Stimulated activated CD4-positive, alpha-beta T cell treated with anti-CD3 and anti-CD28 coated beads, Interleukin-15, amount 100 ng/mL, for 48 hours (primary cell): ENCODE results near the gene ANKRD24.
"Not testable (repeated sequence)": the region's sequence is repeated elsewhere in the genome, so short reads cannot be mapped to it uniquely, and the experiment has no call there.

Experiments used
- DNase-seq, 2 donors: peaks; one replicate each; pipeline ENCODE4 v3.0.0-alpha.2; 2020; ENCODE audit warnings: low read depth in 2 of 2

ANKRD24 gene

DNA sequence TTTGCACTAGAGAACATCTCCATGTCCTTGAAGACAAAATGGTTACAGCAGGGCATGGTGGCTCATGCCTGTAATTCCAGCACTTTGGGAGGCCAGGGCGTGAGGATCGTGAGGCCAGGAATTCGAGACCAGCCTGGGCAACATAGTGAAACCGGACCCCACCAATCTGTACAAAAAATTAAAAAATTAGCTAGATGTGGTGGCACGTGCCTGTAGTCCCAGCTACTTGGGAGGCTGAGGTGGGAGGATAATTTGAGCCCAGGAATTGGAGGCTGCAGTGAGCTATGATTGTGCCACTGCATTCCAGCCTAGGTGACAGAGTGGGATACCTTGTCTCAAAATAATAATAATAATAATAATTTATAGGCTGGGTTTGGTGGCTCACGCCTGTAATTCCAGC is 47.7 kb downstream of the ANKRD24 start:
- DNase-seq = not testable (repeated sequence)

DNA sequence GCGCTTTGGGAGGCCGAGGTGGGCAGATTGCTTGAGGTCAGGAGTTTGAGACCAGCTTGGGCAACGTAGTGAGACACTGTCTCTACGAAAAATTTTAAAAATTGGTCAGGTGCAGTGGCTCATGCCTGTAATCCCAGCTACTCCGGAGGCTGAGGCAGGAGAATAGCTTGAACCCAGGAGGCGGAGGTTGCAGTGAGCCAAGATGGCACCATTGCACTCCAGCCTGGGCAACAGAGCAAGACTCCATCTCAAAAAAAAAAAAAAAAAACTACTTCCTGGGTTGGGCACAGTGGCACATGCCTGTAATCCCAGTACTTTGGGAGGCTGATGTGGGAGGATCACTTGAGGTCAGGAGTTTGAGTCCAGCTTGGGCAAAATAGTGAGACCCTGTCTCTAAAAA is 49.0 kb downstream of the ANKRD24 start:
- not testable (repeated sequence) for DNase-seq

DNA sequence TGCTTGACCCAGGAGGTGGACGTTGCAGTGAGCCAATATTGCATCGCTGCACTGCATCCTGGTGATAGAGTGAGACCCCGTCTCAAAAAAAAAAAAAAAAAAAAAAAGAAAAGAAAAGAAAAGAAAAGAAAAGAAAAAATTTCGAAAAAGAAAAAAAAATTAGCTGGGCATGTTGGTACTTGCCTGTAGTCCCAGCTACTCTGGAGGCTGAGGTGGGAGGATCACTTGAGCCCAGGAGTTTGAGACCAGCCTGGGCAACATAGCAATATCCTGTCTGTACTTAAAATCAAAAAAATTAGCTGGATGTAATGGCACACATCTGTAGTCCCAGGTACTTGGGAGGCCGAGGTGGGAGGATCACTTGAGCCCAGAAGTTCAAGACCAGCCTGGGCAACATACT is 49.6 kb downstream of the ANKRD24 start:
- not testable (repeated sequence) for DNase-seq

DNA sequence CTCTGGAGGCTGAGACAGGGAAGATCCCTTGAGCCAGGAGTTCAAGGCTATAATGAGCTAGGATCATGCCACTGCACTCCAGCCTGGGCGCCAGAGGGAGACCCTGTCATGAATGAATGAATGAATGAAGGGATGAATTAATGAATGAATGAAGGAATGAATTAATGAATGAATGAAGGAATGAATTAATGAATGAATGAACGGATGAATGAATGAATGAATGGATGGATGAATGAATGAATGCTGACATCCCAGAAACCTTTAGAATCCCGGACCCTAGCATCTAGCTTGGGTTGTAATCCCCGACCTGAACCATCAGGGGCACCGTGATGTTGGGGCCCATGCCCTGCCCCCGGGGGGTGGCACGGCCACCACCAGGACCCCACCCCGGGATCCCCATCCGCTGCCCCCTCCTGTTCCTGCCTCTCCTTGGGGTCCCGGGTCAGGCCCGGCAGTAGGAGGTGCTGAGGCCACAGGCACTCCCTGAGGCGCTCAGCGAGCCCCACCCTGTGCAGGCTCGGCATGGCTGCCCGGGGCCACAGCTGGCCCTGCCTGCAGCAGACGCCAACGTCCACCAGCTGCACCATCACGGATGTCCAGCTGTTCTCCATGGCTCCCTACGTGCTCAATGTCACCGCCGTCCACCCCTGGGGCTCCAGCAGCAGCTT is 50.3 kb downstream of the ANKRD24 start:
- DNase-seq = no peak

DNA sequence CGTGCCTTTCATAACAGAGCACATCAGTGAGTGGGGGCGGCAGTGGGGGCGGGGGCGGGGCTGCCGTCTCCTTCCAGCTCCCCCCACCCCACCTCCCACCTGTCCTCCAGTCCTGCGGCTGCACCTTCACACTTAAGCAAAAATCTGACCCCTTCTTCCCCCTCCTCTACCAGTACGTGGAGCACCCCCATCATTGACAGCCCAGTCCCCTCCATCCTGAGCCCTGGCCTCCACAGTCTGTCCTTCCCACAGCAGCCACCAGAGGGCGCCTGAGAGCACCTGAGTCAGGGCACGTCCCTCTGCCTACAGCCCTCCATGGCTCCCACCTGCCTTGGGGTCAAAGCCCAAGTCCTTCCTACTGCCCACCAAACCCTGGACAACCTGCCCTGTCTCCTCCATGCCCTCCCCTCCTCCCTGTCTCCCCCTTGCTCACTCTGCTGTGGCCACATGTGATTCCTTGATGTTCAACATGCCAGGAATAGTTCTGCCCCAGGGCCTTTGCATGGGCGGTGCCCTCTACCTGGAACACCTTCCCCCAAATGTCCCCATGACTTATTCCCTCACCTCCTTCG is 50.9 kb downstream of the ANKRD24 start:
- DNase-seq = peak; percentile 58 to 74

DNA sequence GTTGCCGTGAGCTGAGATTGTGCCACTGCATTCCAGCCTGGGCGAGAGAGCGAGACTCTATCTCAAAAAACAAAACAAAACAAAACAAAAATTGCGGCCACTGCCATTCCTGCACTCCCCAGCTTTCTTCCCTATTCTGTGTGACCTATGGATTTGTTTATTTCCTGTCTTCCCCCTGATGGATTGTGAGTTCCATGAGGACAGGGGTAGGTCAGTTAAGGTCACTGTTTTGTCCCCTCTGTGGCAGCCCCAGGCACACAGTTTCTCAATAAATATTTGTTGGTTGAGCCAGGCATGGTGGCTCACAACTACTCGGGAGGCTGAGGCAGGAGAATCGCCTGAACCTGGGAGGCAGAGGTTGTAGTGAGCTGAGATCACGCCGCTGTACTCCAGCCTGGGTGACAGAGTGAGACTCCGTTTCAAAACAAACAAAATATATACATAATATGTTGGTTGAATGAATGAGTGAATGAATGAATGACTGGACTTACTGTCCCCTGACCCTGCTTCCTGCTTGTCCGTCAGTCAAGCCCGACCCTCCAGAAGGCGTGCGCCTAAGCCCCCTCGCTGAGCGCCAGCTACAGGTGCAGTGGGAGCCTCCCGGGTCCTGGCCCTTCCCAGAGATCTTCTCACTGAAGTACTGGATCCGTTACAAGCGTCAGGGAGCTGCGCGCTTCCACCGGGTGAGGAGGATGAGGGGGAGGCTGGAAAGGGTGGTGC is 51.8 kb downstream of the ANKRD24 start:
- no peak for DNase-seq

DNA sequence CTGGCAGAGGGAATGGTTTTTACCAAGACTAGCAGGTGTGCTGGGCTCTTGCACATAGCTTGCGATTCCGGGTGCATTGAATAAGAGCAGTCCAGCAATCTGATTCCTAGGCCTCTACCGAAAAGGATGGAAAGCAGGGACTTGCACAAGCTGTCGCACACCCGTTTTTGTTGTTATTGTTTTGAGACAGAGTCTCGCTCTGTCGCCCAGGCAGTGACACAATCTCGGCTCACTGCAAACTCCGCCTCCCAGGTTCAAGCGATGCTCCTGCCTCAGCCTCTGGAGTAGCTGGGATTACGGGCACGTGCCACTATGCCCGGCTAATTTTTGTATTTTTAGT is 52.3 kb downstream of the ANKRD24 start:
- no peak for DNase-seq

DNA sequence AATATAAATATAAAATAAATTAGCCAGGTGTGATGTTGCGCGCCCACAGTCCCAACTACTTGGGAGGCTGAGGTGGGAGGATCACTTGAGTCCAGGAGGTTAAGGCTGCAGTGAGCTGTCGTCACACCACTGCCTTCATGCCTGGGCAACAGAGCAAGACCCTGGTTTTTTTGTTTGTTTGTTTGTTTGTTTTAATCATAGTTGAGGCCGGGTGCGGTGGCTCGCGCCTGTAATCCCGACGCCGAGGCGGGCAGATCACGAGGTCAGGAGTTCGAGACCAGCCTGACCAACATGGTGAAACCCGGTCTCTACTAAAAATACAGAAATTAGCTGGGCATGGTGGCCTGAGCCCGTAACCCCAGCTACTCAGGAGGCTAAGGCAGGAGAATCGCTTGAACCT is 55.0 kb downstream of the ANKRD24 start:
- DNase-seq = not testable (repeated sequence)

DNA sequence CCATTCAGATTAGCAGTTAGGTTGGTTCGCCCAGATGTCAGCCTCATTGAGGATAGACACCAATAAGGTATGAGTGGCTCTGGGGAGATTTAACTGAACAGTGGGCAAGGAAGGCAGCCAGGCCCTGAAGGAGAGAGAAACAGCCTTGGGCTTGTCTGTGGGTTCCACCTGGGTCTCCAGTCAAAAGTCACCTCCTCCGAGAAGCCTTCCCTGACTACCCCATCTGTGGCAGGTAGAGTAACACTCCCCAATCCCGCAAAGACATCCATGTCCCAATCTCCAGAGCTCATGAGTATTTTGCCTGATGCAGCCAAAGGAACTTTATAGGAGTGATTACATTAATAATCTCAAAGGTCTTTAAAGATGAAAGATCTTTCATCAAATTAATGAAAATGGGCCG is 56.3 kb downstream of the ANKRD24 start:
- DNase-seq = no peak

DNA sequence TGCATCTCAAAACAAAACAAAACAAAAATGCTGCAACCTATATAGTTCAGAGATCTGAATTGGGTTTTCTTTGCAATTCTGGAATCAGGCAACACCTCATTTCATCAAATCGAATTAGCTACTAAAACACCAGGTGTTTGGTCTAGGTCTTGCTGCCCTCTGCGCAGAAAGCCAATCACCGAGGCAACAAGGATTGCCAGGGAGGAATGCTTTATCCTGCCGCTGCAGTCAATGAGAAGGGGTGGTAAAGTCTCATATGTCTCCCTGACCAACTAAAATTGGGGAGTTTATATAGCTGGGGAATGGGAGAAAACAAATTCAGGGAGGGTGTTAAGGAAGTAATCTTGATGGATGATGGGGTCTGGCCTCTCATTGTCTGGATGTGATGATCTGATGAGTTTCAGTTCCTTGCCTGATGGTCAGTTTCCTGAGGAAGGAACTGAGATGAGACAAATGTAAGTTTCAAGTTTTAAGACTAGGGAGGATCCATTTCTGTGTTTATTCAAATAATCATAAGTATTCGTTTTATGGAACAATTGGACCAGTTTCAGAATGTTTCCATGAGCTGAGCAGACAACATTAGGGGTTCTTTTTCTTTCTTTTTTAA is 59.4 kb downstream of the ANKRD24 start:
- DNase-seq = no peak

DNA sequence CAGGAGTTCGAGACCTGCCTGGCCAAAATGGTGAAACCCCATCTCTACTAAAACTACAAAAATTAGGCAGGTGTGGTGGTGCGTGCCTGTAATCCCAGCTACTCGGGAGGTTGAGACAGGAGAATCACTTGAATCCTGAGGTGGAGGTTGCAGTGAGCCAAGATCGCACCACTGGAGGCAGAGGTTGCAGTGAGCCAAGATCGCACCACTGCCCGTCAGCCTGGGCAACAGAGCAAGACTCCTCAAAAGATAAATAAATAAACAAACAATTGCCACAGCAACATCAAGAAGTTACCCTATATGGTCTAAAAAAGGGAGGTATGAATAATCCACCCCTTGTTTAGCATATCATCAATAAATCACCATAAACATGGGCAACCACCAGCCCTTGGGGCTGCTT is 63.4 kb downstream of the ANKRD24 start:
- DNase-seq = not testable (repeated sequence)

DNA sequence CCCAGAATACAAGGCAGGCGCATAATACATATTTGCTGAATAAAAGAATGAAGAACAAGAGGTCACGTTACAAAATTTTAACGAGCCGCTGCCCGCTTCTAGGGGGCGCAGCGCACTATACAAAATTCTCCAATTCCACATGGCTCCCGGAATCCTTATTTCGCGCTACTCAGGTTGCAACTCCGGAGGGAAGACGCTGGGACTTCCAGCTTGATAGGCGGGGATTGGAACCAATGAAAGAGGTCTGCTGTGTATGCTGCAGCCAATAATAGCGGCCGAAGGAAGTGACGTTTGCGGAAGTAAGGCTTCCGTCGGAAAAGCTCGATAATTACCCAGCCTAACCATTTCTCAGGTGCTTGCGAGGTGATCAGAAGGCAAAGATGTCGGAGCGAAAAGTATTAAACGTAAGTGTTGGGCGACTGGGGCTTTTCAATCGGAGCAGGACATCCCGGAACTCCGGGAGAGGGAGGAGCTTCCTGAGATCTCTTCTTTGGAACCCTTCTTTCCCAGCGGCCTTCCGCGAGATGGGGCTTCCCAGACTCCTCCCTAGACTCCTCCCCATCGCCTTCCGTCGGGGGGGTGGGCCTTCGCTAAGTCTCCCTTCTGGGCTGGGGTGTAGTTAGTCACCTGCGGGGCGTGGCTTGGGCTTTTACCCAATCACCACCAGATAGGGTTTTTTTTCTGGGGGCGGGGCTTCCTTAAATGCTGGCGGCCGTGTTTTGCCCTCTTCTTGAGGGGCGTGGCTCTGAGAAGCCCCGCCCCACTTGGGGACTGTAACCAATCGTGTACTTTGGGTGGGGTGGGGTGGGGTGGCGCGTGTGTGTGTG is 64.5 kb downstream of the ANKRD24 start, which contains the start of gene YJU2:
Gene YJU2 (plus strand): TSS at position 314 of the 827 bp plus-strand sequence. CDS start 67 bp downstream, at position 381.
- peak; percentile 98 to 99 for DNase-seq

DNA sequence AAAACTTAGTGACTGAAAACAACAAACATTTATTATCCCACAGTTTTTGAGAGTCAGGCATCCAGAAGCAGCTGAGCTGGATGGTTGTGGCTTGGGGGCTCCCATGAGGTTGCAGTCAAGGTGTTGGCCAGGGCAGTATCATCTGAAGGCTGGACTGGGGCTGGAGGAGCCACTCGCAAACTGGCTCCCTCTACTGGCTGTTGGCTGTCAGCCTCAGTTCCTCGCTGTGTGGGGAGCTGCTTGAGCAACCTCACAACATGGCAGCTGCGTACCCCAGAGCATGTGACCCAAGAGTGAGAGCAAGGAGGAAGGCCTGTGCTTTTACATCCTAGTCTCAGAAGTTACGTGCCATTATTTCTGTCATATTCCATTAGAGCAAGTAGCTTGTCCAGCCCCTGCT is 74.1 kb downstream of the ANKRD24 start:
- DNase-seq = no peak

DNA sequence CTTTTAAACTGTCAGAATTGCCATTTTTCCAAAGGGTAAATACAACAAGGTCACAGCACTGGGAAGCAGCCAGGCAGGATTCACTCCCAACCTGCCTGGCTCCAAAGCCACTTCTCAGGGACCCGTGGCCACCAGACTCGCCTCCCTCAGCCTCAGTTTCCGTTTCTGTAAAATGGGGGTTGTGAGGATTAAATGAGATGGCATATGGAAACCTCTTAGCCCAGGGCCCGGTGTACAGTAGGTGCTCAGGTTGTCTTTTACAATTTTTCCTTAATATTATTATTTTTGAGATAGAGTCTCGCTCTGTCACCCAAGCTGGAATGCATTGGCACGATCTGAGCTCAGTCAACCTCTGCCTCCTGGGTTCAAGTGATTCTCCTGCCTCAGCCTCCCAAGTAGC is 74.5 kb downstream of the ANKRD24 start:
- no peak for DNase-seq

DNA sequence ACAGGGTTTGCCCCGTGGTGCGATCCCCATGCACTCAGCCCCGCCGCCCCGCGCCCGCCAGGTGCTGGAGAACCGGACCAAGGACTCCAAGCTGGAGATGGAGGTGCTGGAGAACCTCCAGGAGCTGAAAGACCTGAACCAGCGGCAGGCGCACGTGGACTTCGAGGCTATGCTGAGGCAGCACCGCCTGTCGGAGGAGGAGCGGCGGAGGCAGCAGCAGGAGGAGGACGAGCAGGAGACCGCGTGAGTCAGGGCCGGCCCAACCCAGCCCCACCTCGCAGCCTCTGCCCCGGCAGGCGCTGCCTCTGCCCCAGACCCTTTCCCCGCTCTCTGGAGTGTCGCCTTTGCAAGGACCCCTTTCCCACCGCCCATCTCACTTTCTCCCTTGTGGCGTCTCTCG is 75.7 kb downstream of the ANKRD24 start:
- DNase-seq = no peak

DNA sequence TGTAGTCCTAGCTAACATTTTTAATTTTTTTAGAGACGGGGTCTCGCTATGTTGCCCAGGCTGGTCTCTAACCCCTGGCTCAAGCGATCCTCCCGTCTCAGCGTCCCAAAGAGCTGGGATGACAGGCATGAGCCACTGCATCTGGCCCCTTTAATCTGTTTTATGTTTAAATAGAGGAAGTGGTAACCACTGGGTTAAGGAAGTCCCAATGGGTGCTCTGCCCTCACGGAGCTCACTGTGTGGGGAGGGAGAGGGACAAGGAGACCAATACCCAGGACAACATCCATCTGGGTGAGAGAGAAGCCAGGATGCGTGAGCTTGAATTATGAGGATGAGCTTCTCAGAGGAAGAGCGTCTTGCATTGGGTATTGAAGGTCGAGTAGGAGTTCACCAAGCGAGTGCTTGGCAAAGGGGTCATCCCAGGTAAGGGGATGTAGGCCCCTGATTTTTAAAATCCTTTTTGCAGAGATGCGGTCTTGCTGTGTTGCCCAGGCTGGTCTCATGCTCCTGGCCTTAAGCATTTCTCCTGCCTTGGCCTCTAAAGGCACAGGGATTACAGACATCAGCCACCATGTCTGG is 78.2 kb downstream of the ANKRD24 start:
- no peak for DNase-seq

DNA sequence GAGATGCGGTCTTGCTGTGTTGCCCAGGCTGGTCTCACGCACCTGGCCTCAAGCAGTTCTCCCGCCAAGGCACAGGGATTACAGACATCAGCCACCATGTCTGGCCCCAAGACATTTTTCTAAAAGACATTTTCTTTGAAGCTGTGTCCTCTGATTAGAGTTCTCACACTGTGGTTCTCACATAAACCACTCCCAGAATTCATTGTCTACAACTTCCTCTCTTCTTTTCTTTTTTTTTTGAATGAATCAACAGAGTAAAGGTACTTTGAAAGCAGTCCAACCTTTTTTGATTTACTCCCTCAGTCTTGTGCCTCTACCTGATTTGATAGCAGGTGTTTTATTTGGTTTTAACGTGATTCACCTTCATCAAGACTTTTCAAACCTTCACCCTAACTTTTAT is 82.3 kb downstream of the ANKRD24 start:
- no peak for DNase-seq

DNA sequence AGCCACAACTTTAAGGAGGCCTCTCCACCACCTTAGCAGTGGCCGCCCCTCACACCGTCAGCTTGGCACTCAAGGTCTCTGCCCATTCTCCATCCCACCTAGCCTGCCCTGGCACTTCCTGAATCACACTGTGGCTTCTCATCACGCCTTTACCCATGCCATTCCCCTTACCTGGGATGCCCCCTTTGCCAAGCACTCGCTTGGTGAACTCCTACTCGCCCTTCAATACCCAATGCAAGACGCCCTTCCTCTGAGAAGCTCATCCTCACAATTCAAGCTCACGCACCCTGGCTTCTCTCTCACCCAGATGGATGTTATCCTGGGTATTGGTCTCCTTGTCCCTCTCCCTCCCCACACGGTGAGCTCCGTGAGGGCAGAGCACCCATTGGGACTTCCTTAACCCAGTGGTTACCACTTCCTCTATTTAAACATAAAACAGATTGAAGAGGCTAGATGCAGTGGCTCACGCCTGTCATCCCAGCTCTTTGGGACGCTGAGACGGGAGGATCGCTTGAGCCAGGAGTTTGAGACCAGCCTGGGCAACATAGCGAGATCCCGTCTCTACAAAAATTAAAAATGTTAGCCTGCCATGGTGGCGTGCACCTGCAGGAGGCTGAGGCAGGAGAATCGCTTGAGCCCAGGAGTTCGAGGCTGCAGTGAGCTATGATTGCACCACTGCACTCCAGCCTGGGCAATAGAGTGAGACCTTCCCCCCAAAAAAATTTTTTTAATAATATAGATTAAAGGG is 83.9 kb downstream of the ANKRD24 start:
- DNase-seq = no peak

DNA sequence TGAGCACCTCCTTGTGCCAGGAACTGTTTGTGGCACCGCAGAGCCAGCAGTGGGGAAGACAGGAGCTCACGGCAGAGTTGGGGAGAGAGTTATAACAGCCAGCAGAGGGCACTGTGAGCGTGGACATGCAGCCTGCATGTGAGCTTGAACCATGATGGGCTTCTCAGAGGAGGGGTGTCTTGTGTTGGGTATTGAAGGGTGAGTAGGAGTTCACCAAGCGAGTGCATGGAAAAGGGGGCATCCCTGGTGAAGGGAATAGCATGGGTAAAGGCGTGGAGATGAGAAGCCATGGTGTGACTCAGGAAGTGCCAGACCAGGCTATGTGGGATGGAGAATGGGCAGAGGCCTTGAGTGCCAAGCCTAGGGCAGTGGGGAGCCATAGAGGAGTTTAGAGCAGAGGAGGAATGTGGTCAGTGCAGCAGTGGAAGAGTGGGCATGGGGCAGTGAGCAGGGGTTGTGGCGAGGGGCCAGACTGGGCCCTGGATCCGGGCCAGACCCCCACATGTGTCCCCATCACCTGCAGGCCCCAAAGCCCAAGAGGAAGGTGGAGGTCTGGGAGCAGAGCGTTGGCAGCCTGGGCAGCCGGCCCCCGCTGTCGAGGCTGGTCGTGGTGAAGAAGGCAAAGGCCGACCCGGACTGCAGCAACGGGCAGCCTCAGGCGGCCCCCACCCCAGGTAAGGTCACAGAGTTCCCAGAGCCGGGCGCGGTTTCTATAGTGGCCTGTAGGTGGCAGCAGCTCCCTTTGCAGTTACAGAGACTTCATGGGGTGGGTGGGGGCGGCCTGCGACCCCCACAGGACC is 84.8 kb downstream of the ANKRD24 start:
- DNase-seq = peak in 1 of 2 donors; percentile 48
